ENCODE data around the gene ORAI2.

- TF ChIP-seq, protein P1, sequence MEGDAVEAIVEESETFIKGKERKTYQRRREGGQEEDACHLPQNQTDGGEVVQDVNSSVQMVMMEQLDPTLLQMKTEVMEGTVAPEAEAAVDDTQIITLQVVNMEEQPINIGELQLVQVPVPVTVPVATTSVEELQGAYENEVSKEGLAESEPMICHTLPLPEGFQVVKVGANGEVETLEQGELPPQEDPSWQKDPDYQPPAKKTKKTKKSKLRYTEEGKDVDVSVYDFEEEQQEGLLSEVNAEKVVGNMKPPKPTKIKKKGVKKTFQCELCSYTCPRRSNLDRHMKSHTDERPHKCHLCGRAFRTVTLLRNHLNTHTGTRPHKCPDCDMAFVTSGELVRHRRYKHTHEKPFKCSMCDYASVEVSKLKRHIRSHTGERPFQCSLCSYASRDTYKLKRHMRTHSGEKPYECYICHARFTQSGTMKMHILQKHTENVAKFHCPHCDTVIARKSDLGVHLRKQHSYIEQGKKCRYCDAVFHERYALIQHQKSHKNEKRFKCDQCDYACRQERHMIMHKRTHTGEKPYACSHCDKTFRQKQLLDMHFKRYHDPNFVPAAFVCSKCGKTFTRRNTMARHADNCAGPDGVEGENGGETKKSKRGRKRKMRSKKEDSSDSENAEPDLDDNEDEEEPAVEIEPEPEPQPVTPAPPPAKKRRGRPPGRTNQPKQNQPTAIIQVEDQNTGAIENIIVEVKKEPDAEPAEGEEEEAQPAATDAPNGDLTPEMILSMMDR (IDR thresholded peaks at IDR 0.05) = no peak
- TF ChIP-seq POLR2A (IDR thresholded peaks at IDR 0.05) (no peak), EP300 (IDR thresholded peaks at IDR 0.05) (no peak)
Measured at GRCh38 chr7:102453319-102453718, 19.9 kb downstream of the ORAI2 start.

All from tibial nerve (tissue), 4 donors.